SKM-1 (cell line): ENCODE data around the gene RBMS1.
"Not testable (repeated sequence)": the region's sequence is repeated elsewhere in the genome, so short reads cannot be mapped to it uniquely, and the experiment has no call there.

Experiments
- DNase-seq: peaks from one replicate; lab custom pipeline; 2025; ENCODE audit not compliant: unreplicated experiment; lab: John Stamatoyannopoulos, UW

The RBMS1 gene

DNA sequence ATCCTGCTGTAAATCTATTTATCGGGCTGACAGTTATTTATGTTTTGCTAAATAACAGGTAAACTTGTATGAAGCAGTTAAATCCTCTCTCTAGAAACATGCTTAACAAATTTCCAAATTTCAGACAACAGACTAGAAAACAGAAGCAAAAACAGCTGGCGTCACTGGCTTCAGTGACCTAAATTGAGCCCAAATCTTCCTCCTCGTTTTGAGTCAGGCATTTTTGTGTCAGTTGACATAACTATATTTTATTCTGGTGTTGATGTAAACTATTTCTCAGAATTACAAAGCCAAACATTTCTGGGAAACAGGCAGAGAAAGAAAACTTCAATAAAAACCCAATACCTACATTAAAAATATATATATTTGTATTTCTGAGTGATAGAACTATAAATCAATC lies 21.7 kb downstream of the RBMS1 start:
- no peak for DNase-seq

- DNase-seq: no peak
These were observed 23.9 kb downstream of the RBMS1 start for GRCh38 chr2:160469621-160470204.

DNA sequence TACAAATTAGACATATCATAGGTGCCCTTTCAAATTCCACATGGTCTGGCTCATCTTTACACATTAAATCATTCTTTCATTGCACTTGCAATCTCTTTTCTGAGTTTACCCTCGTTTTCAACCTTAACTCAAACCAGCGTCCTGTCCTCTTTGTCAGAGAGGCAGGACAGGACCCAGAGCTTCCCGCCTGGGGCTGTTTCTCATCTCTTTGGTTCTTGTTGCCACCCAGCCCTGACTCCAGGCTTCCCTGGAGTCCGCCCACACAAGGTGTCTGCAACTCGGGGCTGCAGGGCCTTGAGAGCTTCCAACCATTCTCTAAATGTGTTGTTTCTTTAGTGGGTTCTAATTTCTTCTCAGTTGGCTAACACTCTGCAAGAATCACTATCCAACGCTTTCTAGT lies 24.4 kb downstream of the RBMS1 start:
- no peak for DNase-seq

- DNase-seq: no peak
These were observed 26.5 kb downstream of the RBMS1 start for GRCh38 chr2:160467086-160467485.

- DNase-seq: no peak
These were observed 28.2 kb downstream of the RBMS1 start for GRCh38 chr2:160465406-160465805.

- DNase-seq: no peak
These were observed 28.6 kb downstream of the RBMS1 start for GRCh38 chr2:160465002-160465401.

- no peak for DNase-seq
These were observed 29.6 kb downstream of the RBMS1 start for GRCh38 chr2:160464017-160464416.

DNA sequence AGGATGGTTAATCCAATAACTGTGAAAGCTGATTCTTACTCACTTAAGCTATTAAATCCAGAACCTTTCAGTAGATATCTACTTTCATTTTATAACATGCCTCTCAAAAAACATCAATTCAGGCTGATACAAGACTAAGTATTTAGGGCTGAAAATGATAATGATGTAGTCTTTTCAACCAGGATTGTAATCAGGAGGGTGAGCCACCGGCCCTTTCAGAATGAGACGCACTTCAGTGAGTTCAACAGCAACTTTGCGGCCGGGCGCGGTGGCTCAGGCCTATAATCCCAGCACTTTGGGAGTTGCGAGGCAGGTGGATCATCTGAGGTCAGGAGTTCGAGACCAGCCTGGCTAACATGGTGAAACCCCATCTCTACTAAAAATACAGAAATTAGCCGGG lies 30.4 kb downstream of the RBMS1 start:
- DNase-seq: no peak

DNA sequence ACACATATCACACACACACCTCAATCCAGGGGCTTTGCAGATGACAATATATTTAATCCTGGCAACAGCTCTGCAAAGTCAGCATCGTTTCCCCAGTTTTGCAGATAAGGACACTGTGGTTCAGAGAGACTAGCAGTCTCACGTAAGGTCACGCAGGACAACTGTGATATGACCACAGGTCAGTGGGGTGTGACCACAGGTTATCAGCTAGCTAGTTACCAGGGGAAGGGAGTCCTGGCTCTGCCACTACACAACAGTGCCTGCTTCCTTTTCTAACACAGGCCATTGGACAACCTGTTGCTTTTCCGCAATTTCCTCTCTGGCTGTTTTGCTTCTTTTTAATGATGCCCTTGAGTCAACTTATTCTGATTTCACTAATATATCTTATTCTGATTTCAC lies 33.3 kb downstream of the RBMS1 start:
- no peak for DNase-seq

DNA sequence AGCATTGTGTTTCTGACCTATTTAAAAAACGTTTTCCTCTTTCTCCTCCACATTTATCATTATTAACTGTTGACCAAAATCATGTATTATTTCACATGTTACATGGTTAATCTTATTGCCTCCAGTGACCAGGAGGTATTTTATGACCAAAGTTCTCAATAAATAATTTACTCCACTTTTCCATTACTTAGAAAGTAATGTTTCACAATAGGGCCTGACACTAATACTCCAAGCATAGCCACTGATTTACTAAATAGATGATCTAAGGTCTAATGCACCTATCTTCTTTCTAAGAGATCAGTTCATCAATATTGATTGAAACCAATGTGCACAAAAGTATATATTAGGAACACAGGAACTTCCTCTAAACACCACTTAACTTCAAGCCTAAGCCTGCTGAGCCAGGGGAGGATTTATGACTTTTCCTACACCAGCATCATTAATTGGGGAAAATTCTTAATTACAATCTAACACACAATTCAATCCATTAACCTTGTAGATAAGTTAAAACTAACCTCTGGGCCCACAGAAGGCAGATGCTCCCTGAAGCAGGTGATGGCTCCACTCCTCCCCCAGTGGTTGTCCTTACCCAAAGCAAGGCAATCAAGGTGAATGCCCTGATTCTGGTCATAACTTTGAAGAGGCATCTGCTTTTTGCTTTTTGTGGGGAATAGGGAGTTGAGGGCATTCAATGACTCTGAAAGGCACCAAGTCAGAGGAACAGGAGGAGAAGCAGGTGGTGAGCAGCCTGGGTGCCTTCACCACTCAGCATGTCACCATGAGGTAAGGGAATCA lies 33.9 kb downstream of the RBMS1 start:
- DNase-seq: no peak

- no peak for DNase-seq
These were observed 34.7 kb downstream of the RBMS1 start for GRCh38 chr2:160458718-160459453.

- DNase-seq: no peak
These were observed 36.0 kb downstream of the RBMS1 start for GRCh38 chr2:160457588-160457987.

GRCh38 chr2:160454070-160454797 lies 39.4 kb downstream of the RBMS1 start:
- DNase-seq: no peak

DNA sequence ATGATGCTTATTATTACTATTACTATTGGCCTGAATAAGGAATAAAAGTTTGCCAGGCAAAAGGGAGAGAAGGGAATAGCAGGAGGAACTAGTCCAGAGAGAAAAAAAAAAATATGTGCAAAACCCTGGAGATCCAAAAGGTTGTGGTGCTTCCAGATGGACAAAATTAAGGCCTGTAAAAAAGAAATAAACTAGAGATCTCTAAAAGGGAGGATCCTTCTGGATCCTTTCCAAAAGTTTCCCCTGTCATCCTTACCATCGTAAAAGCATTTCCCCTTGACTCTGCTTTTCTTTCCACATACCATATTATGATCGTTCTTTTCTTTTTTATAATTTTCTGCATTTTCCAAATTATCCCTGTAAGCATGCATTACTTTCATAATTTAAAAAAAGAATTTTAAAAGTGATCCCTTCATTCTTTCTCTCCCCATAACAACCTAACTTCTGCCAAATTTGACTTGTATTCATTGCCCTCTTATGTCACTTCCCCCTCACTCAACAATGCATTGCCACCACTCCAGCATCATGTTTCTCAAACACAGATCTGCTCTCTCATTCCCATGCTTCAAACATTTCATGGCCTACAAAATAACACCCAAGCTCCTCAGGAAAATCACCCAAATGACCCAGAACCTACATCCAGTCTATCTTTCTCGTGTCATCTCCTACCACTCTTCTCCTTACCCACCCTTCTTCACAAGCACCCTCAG lies 40.3 kb downstream of the RBMS1 start:
- no peak for DNase-seq

DNA sequence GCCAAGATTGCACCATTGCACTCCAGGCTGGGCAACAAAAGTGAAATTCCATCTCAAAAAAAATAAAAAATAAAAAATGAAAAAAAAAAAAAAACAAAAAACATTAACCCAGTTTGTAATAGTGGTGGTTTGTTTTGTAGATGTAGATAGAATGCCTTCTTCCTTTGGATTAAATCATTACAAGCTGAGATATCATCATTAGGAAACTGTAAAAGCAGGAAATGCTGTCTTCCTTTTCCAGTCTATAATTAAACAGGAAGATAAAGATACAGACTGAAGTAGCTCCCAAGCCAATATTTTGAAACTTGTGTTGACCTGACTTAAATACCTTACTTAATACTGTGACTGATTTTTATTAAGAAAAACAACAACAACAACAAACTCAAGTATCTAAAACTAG lies 43.1 kb downstream of the RBMS1 start:
- no peak for DNase-seq

DNA sequence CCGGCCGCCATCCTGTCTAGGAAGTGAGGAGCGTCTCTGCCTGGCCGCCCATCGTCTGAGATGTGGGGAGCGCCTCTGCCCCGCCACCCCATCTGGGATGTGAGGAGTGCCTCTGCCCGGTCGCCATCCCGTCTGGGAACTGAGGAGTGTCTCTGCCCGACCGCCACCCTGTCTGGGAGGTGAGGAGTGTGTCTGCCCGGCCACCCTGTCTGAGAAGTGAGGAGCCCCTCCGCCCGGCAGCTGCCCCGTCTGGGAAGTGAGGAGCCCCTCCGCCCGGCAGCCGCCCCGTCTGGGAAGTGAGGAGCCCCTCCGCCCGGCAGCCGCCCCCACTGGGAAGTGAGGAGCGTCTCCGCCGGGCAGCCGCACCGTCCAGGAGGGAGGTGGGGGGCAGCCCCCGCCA lies 44.8 kb downstream of the RBMS1 start:
- not testable (repeated sequence) for DNase-seq

DNA sequence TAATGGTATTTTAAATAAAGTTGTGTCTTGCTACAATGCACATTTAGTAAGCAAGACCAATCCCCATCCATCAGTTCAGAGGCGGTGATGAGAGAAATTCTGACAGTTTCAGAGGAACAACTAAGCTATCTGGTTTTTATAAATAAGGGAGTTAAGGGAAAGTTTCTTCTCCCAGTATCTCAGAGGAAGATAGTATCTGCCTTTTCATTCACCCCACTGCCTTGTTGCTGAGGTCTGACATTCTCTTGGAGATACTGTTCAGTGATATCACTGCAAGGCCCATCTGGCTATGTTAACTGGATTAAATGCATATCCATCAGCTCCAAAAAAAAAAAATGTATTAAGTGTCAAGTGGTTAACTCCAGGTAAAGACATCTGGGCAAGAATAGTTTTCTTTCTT lies 47.9 kb downstream of the RBMS1 start:
- no peak for DNase-seq

GRCh38 chr2:160442603-160443002 lies 51.0 kb downstream of the RBMS1 start:
- no peak for DNase-seq

- no peak for DNase-seq
These were observed 52.7 kb downstream of the RBMS1 start for GRCh38 chr2:160440888-160441287.

GRCh38 chr2:160439038-160439437 lies 54.6 kb downstream of the RBMS1 start:
- not testable (repeated sequence) for DNase-seq

DNA sequence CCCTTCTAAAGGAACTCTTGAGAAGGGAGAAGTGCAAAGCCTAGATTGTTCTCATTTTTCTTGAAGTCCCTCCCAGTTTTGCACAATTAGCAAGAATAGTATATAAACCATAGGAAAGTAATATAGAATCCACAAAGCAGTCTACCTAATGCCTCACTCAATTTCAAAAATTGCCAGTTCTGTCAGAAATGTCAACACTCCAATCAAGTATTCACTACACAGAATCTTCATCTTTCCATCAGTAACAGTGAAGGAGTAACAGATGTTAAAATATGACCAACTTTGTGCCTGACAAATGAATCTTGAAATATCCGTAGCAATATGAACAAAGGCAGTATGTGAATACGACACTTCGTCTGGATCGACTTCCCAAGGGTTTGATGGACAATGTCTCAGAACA lies 56.3 kb downstream of the RBMS1 start:
- DNase-seq: no peak
